Raji (cell line): ENCODE measurements around the gene KRT32.

Source experiments
- POLR2A ChIP-seq: IDR thresholded peaks from 2 replicates; pipeline ENCODE4 v1.6.1; 2011; ENCODE audit warnings: low read depth, low read length, control low read depth; ENCODE audit not compliant: insufficient read depth

The KRT32 gene

GRCh38 chr17:41433586-41433985 is 33.6 kb downstream of the KRT32 start:
- no peak for TF ChIP-seq POLR2A

DNA sequence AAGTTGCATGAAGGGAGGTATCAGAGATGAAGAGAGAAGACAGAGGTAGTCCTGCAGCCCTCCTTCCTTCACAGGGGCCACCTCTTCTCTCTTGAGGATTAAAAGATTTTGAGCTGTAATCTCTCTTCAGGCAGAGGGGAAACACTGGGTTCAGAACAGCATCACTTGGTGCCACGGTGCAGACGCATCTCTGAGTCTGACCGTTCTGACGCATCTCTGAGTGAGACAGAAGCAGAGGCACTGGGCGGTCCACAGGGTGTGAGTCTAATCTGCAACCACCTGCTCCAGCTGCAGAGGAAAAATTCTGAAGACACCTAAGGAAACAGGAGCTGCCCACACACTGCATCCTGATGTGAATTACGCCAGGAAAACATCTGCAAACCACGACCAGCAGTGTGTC is 37.5 kb downstream of the KRT32 start:
- TF ChIP-seq POLR2A: no peak

DNA sequence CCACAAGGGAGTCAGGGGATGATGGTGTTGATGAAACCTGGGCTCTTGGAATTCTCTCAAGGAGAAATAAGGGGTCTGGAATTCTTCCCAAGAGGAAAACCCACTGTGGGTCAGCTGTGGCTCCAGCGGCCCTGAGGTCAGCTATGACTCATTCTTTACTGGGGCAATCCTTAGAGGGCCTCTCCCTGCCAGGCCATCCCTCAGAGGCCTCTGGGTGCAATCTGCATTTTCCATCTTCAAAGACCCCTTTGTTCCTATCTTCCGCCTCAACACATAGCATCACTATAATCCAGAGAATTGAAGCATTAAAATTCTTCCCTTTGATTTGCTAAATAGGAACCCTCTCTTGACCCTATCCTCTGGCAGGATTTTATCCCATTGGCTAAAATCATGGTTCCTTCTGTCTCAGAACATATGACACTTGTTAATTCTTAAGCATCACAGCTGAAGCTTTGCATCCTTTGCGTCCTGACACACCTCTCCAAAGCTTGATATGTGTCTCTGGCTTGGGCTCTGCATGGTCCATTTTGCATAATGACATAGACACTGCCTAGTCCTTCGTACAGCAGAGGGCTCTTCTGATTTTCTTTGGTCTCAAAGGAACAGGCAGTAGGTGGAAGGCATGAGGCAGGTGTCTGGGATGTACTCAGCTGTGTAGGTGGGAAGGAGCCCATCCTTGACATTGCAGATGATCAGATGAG is 38.4 kb downstream of the KRT32 start:
- TF ChIP-seq POLR2A: no peak

DNA sequence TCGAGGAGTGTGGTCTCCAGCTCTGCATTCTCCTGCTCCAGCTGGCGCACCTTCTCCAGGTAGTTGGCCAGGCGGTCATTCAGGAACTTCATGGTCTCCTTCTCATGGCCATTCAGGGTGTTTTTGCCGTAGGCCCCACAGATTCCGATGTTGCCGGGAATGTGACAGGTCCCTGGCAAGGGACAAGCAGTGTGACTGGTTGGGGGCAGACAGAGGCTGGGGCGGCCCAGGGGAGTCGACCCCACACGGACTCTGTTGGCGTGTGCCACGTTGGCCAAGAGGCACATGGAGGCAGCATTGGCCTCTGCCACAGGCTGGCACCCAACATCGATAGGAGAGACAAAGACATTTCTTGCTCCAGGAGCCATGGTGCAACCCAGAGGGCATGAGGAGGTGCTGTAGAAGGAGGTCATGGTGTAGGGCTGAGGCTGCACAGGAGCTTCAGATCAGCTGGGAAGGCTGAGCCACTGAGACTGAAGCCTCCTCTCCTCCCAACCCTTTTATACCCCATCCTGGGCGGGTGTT is 43.0 kb downstream of the KRT32 start, which contains the start of gene KRT37:
KRT37 (minus strand) TSS at position 475 of the 525 bp plus-strand sequence; CDS start at position 413, 62 bp downstream.
- TF ChIP-seq POLR2A: no peak

DNA sequence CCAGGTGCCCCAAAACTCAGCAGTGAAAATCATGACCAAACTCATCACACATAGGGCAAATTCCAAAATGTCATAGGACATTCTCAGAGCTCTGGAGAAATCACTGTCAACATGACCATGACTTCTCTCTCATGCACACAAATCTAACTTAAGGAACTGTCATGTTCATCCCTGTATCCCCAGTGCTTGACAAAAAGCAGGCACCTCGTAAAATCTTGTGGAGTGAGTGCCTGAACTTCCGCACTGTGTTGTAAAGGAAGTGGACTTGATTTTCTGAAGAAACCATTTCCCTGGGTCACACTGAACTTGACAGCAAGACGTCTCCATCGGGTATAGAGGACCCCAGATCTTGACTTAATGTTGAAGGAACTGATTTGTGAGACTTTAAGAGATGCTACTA is 45.6 kb downstream of the KRT32 start:
- no peak for TF ChIP-seq POLR2A

GRCh38 chr17:41421116-41421515 is 46.1 kb downstream of the KRT32 start:
- TF ChIP-seq POLR2A: no peak

DNA sequence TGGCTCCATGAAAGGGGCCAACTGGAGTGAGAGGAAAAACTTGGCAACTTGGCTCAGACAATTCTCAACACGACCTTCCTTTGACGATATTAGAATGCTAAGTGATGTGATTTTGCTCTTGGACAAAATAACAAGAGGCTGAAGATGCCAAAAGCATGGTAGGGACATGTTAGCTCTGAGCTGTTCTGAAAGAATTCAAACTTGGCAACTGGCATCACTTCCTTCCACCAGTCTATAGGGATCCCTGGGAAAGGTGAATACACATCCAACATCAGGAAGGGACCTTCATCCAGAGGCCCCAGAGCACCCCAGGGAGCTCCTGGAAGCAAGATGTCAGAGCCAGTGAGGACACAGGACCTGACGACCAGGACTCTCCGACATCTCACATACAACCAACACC is 47.1 kb downstream of the KRT32 start:
- TF ChIP-seq POLR2A: no peak

- no peak for TF ChIP-seq POLR2A
Observed at GRCh38 chr17:41419716-41420115, 47.5 kb downstream of the KRT32 start.

GRCh38 chr17:41418116-41418860 is 48.9 kb downstream of the KRT32 start:
- no peak for TF ChIP-seq POLR2A

DNA sequence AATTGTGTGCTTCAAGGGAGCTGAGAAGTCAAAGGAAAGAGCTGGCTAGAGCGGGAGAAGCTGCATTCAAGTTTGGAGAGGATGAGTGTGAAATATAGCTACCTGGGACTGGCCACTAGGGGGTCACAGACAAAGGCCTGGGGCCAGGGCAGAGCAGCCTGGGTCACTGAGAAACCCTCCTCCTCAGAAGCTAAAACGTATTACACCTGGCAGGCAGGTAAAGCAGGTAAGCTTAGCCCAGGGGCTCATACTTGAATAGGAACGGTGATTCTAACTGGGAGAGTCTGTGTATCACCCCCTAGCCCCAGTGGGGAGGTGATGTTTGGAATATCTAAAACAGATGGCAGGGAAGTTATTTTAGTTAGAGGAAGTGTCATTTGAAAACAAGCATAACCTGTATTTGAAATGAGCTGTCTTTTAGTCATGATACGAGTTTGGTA is 49.6 kb downstream of the KRT32 start:
- no peak for TF ChIP-seq POLR2A

DNA sequence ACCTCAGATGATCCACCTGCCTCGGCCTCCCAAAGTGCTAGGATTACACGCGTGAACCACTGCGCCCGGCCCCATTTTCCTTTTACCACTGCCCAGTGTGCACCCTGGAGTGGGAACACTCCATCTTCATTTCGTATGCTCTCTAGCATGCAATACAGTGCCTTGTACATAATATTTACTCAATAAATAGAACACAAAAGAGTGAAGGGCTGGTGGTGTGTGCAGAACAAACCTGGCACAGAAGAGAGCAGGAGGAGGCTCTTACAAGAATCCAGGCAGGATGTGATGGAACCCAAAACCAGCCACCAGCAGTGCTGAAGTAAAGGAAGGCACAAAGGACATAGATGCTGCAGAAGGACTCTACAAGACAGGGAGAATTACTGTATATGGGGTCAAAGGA is 50.1 kb downstream of the KRT32 start:
- no peak for TF ChIP-seq POLR2A

DNA sequence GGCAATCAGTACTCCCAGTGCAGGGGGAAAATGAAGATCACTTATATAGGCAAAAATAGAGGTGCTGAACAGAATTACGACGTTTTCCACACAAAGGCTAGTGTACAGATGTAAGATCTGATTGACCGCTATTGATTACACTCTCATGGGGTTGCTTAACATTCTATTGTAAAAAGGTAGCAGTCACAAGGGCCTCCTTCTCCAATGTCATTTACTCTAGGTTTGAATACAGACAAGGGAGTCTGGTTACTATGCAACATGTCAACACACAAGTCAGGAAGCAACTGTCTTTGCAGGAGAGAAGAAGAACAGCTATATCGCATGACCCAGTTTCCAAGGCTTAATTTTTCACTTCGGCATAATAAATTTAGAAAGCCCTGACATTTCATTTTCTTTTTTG is 50.7 kb downstream of the KRT32 start:
- no peak for TF ChIP-seq POLR2A

- no peak for TF ChIP-seq POLR2A
Observed at GRCh38 chr17:41415833-41416335, 51.3 kb downstream of the KRT32 start.

- no peak for TF ChIP-seq POLR2A
Observed at GRCh38 chr17:41415411-41415810, 51.8 kb downstream of the KRT32 start.

- no peak for TF ChIP-seq POLR2A
Observed at GRCh38 chr17:41413982-41414381, 53.2 kb downstream of the KRT32 start.
